HepG2 (cell line): ENCODE data around the gene SNX18. TPM values are rescaled to one million over a fixed set of nuclear protein-coding genes. Genes with fewer than 3 reads are reported as not detected.

Experiments
- ATAC-seq: fragments of 200-7000 bp; cut with Tn5 transposase; 3 replicates; pipeline ENCODE4 v1.9.1; 2020; ENCODE audit warnings: mild to moderate bottlenecking, moderate library complexity
- BruUV-seq: library from RNA; stranded (reverse); fragments of 400-500 nt; replicated peaks from 2 replicates; lab custom pipeline; 2021; lab: Mats Ljungman, UMichigan
- CTCF ChIA-PET: fragments of 300-600 bp; formaldehyde crosslinking; extraction: SDS; loops from one replicate; lab custom pipeline; 2021; ENCODE audit warnings: low total read pairs, inconsistent platforms, low intra/inter-chr PET ratio; lab: Yijun Ruan, JAX
- POLR2A ChIA-PET: fragments of 350-600 bp; sonication (Branson Sonifier 250); formaldehyde crosslinking; loops from one replicate; lab custom pipeline; 2020; ENCODE audit warnings: antibody characterized with exemption, inconsistent platforms; lab: Yijun Ruan, JAX
- DNase-seq: peaks from one replicate; pipeline ENCODE4 v3.0.0-alpha.2; 2015; ENCODE audit warnings: low spot score
- FAIRE-seq: peaks from 3 replicates; lab custom pipeline; 2011; peaks lifted over from hg19 to GRCh38; lab: Jason Lieb, UNC
- H2AFZ ChIP-seq: one replicate; pipeline ENCODE4 v1.6.1; 2011; ENCODE audit warnings: low read length, inconsistent platforms
- H3K27ac ChIP-seq: fragments of 300-600 bp; 3 replicates; pipeline ENCODE4 v1.8.0; 2011; ENCODE audit warnings: mixed run types, mild to moderate bottlenecking, mixed read lengths, low read length, inconsistent platforms; ENCODE audit not compliant: insufficient read depth; ENCODE audit errors: extremely low read length
- H3K27me3 ChIP-seq, 2 experiments: fragments of 200-600 bp in 1 of 2; 2 replicates in 1 of 2; 3 replicates in 1 of 2; pipeline versions ENCODE4 v1.6.0 to v1.8.0; 2011; ENCODE audit warnings: low read length in 2 of 2, mild to moderate bottlenecking in 2 of 2, moderate library complexity in 2 of 2, inconsistent platforms in 1 of 2; ENCODE audit not compliant: insufficient read depth in 2 of 2, control insufficient read depth in 1 of 2
- H3K36me3 ChIP-seq, 2 experiments: fragments of 200-600 bp in 1 of 2; replicated peaks in 1 of 2; 2 replicates in 1 of 2; 3 replicates in 1 of 2; pipeline versions ENCODE4 v1.5.1 to v1.8.0; 2011; ENCODE audit warnings: low read length in 2 of 2, inconsistent platforms in 1 of 2; ENCODE audit not compliant: insufficient read depth in 2 of 2, control insufficient read depth in 1 of 2
- H3K4me1 ChIP-seq: 2 replicates; pipeline ENCODE4 v1.5.1; 2012; ENCODE audit warnings: low read length, inconsistent platforms; ENCODE audit not compliant: insufficient read depth
- H3K4me2 ChIP-seq: 2 replicates; pipeline ENCODE4 v1.6.0; 2011; ENCODE audit warnings: low read depth, low read length, inconsistent platforms
- H3K4me3 ChIP-seq, 3 experiments: fragments of 200-600 bp in 1 of 3; sonication (generic), shearing (Covaris generic) in 1 of 3; replicated peaks in 1 of 3; 2 replicates each; pipeline ENCODE4 v1.5.1; 2011 to 2016; ENCODE audit warnings: low read length in 3 of 3, inconsistent platforms in 2 of 3, low read depth in 2 of 3, mild to moderate bottlenecking in 2 of 3, control low read depth in 1 of 3, mixed read lengths in 1 of 3; ENCODE audit not compliant: insufficient read depth in 1 of 3
- H3K79me2 ChIP-seq: one replicate; pipeline ENCODE4 v1.6.1; 2011; ENCODE audit warnings: low read length, inconsistent platforms; ENCODE audit not compliant: insufficient read depth
- H3K9ac ChIP-seq: 2 replicates; pipeline ENCODE4 v1.6.0; 2011; ENCODE audit warnings: mild to moderate bottlenecking, low read depth, low read length, inconsistent platforms; ENCODE audit not compliant: insufficient read depth
- H3K9me3 ChIP-seq: 2 replicates; pipeline ENCODE4 v1.5.1; 2012; ENCODE audit warnings: mild to moderate bottlenecking, low read length
- H4K20me1 ChIP-seq: 2 replicates; pipeline ENCODE4 v1.6.0; 2011; ENCODE audit warnings: inconsistent platforms, mild to moderate bottlenecking, low read length, moderate library complexity; ENCODE audit not compliant: insufficient read depth
- DZIP1 ChIP-seq: sonication (generic); formaldehyde crosslinking; IDR thresholded peaks from 2 replicates; pipeline ENCODE4 v1.5.0; 2020; ENCODE audit warnings: mild to moderate bottlenecking, missing genetic modification reagents
- IKZF5 ChIP-seq: IDR thresholded peaks from 2 replicates; pipeline ENCODE4 v1.6.1; 2018; ENCODE audit warnings: missing genetic modification reagents, mild to moderate bottlenecking, missing compliant biosample characterization
- MTF1 ChIP-seq: sonication (generic); formaldehyde crosslinking; IDR thresholded peaks from 2 replicates; pipeline ENCODE4 v1.5.0; 2020; ENCODE audit warnings: missing genetic modification reagents
- ZBTB43 ChIP-seq: sonication (generic); formaldehyde crosslinking; conservative IDR thresholded peaks from 2 replicates; pipeline ENCODE4 v1.4.0; 2020; ENCODE audit warnings: missing genetic modification reagents
- ZNF550 ChIP-seq: sonication (generic); formaldehyde crosslinking; IDR thresholded peaks from 2 replicates; pipeline ENCODE4 v1.4.0; 2020; ENCODE audit warnings: mild to moderate bottlenecking, missing genetic modification reagents, borderline replicate concordance
- ZNF766 ChIP-seq: sonication (generic); formaldehyde crosslinking; IDR thresholded peaks from 2 replicates; pipeline ENCODE4 v1.5.0; 2020; ENCODE audit warnings: missing genetic modification reagents, borderline replicate concordance
- ZNF780A ChIP-seq: sonication (generic); formaldehyde crosslinking; IDR thresholded peaks from 2 replicates; pipeline ENCODE4 v1.8.0; 2022; ENCODE audit warnings: mild to moderate bottlenecking, missing genetic modification reagents, moderate library complexity
- WGBS: methylation state at CpG from one replicate; pipeline ENCODE4 v1.1.6; 2017; ENCODE audit warnings: low lambda C conversion rate; 5-methylcytosine and 5-hydroxymethylcytosine counted together
- in situ Hi-C: cut with HindIII; loops from 2 replicates; pipeline ENCODE4 v1.10.0; 2017; ENCODE audit warnings: low pct_unique_long_range_greater_than_20kb; ENCODE audit not compliant: extremely low pct_ligation_motif_present
- intact Hi-C: fragments of 100-400 bp; cut with micrococcal nuclease; formaldehyde crosslinking; loops from one replicate; pipeline ENCODE4 v1.10.0; 2022; ENCODE audit not compliant: unreplicated experiment
- polyA plus RNA-seq, 8 experiments: library from polyadenylated mRNA; depleted of rRNA in 3 of 8; stranded (reverse) in 7 of 8; unstranded in 1 of 8; fragments of >200 nt; fragmentation: Illumina TruSeq in 4 of 8; extraction: Trizol in 4 of 8; gene quantifications; 2 replicates each; pipeline versions ENCODE4 v1.2.1 to v1.2.3, GENCODE V29; 2011 to 2016; ENCODE audit warnings: low read depth in 4 of 8, missing spikeins in 1 of 8, mixed read lengths in 1 of 8; ENCODE audit not compliant: insufficient read depth in 1 of 8
- total RNA-seq, 5 experiments: library from RNA; depleted of rRNA; stranded (reverse); fragments of >200 nt; fragmentation: Illumina TruSeq; extraction: Trizol; gene quantifications; 2 replicates each; pipeline ENCODE4 v1.2.3, GENCODE V29; 2016; ENCODE audit warnings: low read depth in 1 of 5
- TF ChIP-seq, protein P1 (sequence below): IDR thresholded peaks from 2 replicates; pipeline ENCODE4 v1.6.1; 2016

SNX18 gene
- total and polyA plus RNA-seq, 2 of the 13 experiments (the other 11 are each of a cell fraction or from before 2014, with no cell fraction given): 2.3 to 6.2 TPM

- WGBS: 96% methylated on average over 12 of the region's 12 CpGs
- intact Hi-C loops: no loop called here
- no peaks in the 10 kb centered on the region for H3K9me3 ChIP-seq
- no peak overlapping the region for H3K4me2 ChIP-seq
- in situ Hi-C loops: no loop called here
- no peaks in the 10 kb centered on the region for H3K27me3 ChIP-seq
- no peaks in the 10 kb centered on the region for H3K36me3 ChIP-seq
- CTCF ChIA-PET: no interaction called here
- H3K9ac ChIP-seq: no peak overlapping the region
- peaks cover 6% of the 10 kb centered on the region; the same call in 1 of the 2 replicates for H3K4me1 ChIP-seq
- no peak overlapping the region for H2AFZ ChIP-seq
- no peak for TF ChIP-seq IKZF5 (CRISPR knock-in tag)
- TF ChIP-seq ZNF766 (CRISPR knock-in tag): no peak
- TF ChIP-seq ZBTB43 (CRISPR knock-in tag): no peak
- no peak for TF ChIP-seq ZNF550 (CRISPR knock-in tag)
- no peak for TF ChIP-seq ZNF780A (CRISPR knock-in tag)
- no peak for TF ChIP-seq DZIP1
- no peak for TF ChIP-seq MTF1
- TF ChIP-seq, protein P1, sequence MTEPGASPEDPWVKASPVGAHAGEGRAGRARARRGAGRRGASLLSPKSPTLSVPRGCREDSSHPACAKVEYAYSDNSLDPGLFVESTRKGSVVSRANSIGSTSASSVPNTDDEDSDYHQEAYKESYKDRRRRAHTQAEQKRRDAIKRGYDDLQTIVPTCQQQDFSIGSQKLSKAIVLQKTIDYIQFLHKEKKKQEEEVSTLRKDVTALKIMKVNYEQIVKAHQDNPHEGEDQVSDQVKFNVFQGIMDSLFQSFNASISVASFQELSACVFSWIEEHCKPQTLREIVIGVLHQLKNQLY: no peak
- TF ChIP-seq, all 625 proteins: peak for 0
- POLR2A ChIA-PET: no interaction called here
- Histone ChIP-seq H3K79me2 (no peaks in the 10 kb centered on the region), H3K4me3 (no peak overlapping the region), H3K27ac (no peak overlapping the region), H4K20me1 (no peaks in the 10 kb centered on the region)
- no TSS peak for BruUV-seq
- no peak for FAIRE-seq
- ATAC-seq: no peak
- no peak for DNase-seq
Observed at GRCh38 chr5:54541823-54542783, 24.5 kb downstream of the SNX18 start.
